ENCODE data around the gene AP3S2.

The AP3S2 gene

DNA sequence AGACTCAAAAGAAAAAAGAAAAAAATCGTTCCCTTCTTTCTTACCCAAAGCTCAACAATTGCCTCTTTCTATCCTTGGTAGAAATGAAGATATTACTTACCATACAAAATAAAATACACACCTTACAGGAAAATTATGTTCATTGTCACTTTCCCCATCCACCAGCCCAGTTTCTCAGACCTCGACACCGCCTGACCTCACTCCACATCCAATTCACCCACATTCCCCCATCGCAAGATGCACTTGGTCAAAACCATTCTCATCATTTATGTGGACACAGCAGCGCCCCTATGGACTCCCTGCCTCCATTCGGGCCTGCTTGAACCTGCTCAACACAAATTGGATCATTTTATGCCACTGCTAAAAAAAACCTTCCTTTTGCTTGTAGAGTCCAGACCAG is 86.1 kb downstream of the AP3S2 start:
- no peak overlapping the region for H3K27ac ChIP-seq

DNA sequence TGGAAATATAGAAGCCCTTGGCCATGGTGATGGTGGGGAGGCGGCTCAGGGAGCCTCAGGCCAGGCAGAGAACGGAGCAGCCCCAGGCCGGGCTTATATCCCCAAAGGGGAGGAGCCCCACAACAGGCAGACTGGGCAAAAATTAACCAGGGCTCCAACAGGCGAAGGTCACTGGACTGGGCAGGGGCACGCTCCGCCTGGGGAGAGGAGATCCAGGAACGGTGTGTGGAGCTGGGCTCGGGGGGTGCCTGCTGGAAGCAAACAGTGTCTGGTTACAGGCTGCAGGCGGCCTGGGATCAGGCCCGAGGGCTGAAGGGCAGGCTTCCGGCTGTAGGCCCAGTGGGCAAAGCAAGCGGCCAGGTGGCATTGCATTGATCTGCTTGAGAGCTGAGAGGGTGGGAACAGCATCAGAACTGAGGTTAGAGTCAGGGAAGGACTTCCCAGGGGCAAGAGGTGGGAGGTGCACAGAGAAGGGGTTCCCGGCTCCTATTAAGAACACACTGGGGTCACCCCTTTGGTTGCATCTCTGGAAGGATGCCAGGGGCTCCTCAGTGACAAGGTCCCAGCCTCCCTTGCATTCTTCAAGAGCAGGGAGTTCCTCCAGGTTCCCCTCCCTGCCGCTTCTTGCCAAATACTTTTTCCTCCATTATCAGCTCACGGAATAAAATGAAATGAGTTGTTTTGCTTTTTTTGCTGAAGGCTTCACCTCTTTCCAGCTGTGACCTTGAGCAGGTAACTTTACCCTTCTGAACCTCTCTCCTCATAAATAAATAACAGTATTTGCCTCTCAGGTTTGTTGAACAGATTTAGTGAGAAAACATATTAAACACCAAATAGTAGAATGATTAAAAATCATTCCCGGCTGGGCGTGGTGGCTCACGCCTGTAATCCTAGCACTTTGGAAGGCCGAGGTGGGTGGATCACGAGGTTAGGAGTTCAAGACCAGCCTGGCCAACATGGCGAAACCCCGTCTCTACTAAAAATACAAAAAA is 86.9 kb downstream of the AP3S2 start:
- H3K4me3 ChIP-seq = no peak overlapping the region
- no peak overlapping the region for H3K27ac ChIP-seq

More for the DNA sequence above, 86.1 kb downstream of the AP3S2 start:
- no peak overlapping the region for H3K4me3 ChIP-seq

DNA sequence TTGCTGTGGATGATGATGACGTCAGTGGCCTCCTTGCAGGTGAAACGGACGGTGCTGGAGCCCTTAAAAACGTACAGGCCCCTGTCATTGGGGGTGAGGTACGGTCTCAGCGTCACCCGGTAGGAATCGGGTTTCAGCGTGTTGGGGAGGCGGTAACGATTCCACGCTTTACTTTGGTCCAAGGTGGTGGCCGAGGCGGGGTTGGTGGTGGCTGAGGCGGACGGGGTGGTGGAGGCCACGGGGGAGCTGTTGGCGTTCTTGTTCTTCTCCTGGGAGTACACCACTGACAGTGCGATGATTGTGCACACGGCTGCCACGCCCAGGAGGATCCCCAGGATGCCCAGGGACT is 87.6 kb downstream of the AP3S2 start:
- no peak overlapping the region for H3K4me3 ChIP-seq
- H3K27ac ChIP-seq = no peak overlapping the region

DNA sequence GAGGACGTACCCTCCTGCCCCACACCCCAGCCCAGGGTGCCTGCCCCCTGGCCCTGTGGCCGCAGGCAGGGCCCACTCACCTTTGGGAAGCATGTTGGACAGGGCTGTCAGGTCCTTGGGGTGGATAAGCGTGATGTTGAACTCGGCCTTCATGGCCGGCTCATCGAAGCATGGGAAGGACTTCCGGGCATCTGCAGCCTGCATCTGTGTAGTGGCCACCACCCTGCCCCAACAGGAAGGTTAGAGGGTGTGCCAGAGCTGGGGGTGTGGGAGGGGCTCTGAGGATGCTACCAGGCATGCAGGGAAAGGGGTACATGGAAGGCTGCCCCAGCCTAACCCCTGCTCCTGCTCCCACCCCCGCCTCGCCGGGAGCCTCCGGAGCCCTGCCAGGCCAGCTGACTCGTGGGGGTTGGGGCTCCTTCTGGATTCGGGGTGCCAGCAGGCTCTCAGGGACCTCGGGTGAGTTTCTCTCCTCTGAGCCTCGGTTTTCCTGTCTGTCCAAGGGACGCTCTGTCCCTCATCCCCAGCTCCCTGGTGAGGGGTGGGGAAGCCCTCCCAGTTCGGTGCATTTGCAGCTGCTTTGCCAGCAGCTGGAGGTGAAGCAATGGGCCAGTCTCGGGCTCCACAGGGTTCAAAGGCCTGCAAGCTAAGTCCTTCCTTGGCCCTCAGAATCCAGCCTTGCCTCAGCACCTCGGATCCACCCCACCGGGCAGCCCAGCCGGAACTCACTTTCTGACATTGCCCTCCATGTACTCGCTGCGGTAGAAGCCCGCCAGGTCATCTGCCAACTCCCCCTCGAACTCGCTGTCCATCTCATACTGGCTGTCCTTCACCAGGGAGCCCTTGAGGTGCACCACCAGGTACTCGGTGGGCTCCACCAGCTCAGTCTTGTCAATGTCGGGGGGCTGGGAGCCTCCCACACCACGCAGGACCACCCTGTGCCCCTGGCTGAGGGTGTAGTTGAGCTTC is 88.3 kb downstream of the AP3S2 start:
- H3K27ac ChIP-seq = no peak overlapping the region
- no peak overlapping the region for H3K4me3 ChIP-seq

DNA sequence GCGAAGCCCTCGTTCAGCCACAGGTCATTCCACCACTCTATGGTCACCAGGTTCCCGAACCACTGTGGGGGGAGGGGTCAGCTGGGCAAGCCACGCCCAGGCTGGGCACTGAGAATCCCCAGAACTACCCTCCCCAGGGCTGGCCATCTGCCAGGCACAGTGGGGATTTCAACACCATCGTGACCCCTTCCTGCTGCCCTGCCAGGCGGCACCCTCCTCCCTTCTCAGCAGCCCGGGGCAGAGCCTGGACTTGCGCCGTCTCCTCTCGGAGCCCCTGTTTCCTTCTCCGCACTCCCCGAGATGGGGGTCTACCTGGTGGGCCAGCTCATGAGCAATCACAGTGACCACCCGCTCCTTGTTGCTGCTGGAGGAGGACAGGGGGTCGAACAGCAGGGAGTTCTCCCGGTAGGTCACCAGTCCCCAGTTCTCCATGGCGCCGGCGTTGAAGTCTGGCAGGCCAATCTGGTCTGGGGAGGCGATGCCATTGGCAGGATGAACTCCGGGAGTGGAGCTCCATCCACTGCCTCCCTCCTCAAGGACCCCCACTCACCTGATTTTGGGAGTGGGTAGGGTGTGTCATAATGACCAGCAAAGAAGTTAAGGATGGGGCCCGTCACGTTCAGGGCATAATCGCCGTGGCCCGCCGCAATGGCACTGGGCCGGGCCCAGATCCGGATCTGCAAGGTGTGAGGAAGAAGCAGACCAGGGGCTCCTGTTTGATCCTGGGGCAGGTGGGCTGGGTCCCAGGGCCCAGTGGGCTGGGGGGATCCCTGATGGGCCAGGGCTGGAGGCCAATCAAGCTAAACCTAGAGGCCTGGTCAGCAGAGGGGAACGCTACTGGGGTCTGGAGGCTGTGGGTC is 89.6 kb downstream of the AP3S2 start:
- Histone ChIP-seq H3K4me3 (no peak overlapping the region), H3K27ac (no peak overlapping the region)

DNA sequence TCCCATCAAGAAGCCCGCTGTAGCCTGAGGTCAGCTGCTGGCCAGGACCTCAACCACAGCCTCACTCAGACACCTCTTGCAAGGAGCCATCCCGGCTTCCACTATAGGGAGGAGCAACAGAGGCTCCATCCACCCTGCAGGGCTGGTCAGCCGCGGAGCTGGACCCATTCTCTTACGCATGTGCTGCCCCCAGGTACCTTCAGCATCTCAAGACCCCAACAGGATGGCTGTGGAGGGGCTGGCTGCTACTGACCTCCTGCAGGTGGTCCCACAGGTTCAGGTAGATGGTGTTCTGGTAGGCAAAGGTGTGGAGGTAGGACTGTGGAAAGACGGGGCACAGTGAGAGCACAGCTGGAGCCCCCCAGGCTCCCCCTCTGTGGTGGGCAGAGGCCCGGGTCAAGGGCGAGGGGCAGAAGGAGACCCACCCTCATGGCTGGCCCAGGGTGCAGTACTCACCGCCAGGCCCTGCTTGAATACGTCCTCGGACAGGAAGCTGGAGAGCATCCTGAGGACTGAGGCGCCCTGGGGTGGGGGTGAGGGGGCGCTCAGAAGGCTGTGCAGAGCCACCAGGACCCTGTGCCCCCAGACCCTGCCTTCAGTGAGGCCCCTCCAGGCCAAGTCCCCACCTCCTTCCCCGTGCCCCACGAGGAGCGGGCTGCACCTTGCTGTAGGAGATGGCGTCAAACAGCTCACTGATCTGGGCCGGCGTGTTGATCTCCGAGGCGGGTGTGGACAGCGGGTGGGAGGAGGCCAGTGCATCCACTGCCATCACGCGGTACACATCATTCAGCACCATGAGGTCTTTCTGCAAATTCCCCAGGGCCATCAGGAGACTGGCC is 90.6 kb downstream of the AP3S2 start:
- Histone ChIP-seq H3K27ac (no peak overlapping the region), H3K4me3 (no peak overlapping the region)

DNA sequence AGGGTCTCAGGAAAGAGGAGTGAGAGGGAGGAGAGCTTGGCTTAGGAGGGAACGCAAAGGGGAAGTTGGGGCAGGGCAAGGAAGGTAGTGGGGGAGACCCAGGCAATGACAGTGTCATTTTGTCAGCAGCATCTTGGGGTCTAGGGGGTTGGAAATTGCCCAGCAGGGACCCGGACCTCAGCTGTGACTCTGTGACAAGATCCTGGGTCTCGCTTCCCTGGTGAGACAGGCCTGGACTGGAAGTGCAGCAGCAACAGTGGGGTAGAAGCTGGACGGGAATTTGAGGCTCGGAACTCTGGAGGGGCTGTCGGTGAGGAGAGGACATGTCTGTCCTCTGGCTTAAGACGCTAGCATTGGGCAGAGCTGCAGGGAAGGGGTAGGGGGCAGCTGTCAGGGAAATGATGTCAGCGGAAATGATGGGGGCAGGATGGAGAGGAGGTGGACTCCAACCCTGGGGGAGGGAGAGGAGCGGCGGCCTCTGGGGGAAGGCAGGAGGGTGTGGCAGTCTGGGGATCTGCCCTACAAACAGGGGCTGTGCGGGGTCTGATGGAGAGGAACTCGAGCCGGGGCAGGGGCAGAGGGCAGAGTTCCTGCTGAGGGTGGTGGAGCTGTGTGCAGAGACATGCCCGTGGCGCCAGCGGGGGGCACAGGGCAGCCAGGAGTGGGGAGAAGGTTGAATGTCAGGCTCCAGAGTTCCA is 91.4 kb downstream of the AP3S2 start:
- Histone ChIP-seq H3K27ac (no peak overlapping the region), H3K4me3 (no peak overlapping the region)

DNA sequence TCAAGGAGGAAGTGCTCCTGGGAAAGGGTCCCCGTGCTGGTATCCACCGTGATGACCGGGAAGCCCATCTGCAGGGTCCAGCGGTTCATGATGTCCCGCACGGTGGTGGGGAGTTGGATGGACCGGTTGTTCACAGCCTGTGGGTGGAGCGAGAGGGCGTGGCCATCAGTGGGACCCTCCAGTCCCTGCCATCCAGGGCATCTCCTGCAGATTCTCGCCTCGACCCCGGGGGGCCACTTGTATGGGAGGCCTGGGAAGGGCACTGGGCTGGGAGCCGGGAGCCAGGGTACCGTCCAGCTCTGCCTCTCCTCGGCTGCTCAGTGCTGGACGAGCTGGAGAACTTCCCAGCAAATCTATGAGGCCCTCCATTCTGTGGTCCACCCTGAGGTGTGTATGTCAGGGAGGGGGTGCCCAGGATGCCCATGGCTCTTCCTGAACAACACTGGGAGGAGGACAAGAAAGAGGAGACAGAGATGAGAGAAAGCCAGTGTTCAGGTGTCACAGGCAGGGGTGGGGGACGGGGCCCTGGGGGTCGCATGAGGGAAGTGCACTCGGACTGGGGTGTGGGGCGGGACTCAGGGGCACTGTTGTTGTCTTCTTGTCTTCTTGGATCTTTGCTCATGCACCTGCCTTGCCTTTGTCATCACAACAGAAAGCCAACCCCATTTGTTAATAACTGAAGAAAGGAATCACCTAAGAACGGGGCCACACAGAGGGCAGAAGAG is 92.2 kb downstream of the AP3S2 start:
- Histone ChIP-seq H3K4me3 (no peak overlapping the region), H3K27ac (no peak overlapping the region)

DNA sequence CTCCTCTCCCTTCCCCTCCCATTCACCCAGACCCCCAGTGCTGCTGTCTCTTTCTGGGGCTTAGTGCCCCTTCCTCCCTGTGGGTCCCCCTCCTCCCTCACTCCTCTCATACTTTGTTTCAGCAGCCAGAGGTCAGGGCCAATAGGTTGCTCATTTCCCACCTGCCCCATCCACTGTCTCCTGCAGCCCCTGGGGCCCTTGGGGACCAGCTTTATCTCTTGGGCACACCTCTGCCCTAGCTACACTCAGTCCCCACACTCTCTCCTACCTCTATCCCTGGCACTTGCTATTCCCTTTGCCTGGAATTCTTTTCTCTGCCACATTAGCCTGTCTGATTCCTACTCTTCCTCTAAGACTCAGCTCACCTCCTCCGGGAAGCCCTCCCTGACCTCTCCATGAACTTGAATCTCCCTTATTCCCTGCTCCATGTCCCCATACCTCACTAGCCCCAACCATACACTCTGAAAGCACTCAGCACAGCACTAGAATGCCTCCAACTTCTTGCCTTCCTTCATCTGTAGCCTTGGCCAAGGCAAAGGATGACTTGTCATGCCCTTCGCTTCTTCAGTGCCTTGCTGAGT is 93.8 kb downstream of the AP3S2 start:
- H3K27ac ChIP-seq = no peak overlapping the region
- no peak overlapping the region for H3K4me3 ChIP-seq

DNA sequence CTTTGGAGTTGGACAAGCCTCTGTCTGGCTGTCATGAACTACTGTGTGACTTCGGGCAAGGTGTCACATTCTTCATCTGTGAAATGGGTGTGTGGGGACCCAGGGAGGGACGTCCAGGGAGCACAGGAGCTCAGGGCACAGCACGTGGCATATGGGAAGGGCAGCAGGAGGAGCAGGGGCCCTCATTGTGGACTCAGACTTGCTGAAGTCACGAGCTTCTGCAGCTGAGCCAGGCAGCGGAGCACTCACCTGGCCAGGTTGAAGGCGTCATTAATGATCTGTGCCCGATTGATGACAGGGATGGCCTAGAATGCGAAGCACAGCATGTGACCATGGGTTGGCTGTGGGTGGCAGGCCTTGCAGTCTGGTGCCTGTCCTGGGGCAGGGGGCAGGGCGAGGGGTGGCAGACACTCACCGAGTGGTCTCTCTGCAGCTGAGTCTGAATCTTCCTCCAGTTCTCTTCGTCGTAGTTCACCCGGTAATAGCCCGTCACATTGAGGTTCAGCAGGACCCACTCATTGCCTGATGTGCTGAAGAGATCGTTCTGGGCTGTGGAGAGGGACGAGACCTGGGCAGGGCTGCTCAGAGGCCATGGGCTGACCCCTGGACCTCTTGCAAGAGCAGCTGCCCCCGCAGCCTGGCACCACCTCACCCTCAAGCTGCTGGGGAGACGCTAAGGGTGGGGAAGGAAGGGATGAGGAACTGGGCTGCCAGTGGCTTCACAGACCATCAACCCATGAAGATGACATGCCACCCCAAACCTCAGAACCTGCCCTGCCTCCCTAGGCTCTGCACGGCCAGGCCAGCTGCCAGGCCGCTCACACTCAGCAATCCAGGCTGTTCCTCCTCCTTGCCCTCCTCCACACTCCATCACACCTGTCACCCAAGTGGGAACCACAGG is 94.5 kb downstream of the AP3S2 start:
- Histone ChIP-seq H3K4me3 (no peak overlapping the region), H3K27ac (no peak overlapping the region)

DNA sequence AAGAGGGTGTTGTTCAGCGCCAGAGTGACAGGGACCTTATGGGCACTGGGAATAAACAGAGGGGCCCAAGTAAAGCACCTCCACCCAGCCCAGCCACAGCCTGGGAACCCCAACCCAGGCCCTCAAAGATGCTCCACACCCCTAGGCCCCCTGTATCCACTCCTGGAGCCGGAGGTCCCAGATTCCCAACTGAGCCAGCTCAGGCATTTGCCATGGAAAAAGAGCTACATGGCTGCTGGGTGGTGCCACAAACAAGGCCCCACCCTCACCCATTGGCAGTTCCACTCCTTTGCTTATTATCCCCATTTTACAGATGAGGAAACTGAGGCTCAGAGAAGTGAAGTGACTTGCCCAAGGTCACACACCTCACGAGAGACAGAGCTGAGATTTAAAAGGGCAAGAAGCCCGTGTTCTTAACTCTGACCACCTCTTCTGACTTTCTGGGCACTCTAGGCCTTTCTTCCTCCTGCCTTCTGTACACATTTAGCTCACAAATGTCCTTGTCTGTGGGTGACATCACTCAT is 96.1 kb downstream of the AP3S2 start:
- H3K27ac ChIP-seq = no peak overlapping the region
- H3K4me3 ChIP-seq = no peak overlapping the region

DNA sequence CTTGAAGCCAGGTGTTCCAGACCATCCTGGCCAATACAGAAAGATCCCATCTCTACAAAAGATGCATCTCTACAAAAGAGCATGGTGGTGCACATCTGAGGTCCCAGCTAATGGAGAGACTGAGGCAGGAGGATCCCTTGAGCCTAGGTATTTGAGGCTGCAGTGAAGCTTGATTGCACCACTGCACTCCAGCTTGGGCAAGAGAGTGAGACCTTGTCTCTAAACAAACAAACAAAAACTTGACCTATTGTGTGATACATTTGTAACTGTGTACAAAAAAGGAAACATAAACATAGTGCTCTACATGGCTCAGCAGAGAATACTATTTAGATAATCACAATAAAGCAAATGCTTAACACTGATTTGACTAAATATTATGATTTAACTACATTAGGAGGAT is 97.8 kb downstream of the AP3S2 start:
- Histone ChIP-seq H3K27ac (no peak overlapping the region), H3K4me3 (no peak overlapping the region)

DNA sequence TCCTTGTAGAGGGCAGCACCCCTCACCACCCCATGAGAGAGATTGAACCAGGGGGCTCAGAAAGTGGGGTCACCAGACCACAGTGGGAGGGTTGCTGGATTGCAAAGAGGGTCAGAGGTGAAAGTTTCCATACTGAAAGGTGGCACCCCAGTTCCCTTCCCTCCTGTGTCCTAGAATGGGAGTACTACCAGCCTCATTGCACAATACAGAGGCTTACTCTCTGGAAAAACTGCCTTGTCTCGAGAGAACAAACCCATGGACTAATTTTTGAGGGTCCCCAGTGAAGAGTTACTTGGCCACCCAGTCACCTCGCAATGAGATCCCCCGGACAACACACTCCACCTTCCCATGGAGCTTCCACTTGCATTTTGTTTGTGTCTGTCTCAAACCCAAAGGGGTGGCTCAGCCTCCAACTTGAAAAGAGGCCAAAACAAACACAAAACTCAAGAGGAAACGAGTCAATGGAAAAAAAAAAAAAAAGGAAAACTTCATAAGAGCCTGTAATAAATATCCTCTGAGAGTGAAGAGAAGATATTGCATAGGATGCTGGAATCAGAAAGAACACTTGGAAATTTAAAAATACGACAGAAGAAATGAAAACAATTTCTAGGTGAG is 99.1 kb downstream of the AP3S2 start:
- no peak overlapping the region for H3K4me3 ChIP-seq
- peak overlapping the region in 1 of 21 experiments; percentile 31 for H3K27ac ChIP-seq

DNA sequence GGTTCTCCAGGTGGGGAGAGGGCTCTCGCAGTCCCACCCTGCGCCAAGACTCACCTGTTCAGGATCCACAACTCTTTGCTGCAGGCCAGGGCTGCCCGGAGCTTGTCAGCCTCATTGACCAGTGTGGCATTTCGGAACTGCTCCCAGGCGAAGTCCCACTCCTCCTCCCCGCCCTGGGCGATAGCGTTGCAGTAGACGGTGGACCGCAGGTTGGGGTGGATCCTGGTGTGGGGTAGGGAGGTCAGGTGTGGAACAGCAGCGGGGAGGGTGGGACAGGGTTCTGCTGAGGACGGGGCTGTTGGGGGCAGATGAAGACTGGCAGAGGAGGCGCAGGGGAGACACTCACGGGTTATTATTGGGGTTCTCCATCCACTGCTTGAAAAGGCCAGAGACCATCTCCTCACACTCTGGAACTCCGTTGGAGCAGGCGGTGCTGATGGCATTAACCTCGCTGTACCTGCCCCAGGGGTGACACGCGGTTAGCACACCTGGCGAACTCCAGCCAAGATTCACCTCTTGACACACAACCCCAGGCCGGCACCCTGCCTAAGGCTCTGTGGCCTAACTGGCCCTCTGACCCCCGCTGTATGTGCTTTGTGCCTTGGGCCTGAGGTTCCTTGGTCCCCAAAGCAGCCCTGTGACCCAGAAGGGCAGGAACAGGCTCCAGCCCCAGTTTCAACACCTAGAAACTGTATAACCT is 101.5 kb downstream of the AP3S2 start:
- Histone ChIP-seq H3K4me3 (no peak overlapping the region), H3K27ac (no peak overlapping the region)

DNA sequence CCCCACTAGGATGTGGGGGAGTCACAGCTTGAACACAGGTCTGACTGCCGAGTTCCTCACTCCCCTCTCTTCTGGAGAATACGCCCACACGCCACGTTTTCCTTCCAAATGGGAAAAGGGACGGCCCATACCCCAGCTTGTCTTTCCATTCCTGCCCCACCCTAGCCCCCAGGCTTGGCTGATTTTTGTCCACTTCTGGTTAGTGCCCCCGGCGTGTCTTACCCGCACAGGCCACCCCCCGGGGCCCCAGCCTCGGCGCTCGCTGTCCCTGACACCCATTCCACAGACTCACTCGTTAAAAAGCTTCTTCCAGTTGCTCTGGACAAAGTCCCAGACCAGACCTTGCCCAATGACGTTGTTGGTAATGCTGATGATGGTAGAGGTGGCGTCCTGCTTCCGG is 103.1 kb downstream of the AP3S2 start:
- Histone ChIP-seq H3K27ac (no peak overlapping the region), H3K4me3 (no peak overlapping the region)

Data from skin epidermis (tissue), 12 donors.